Pons (tissue), 1 donor: Measurements from ENCODE around the gene SLC25A23.
"Not testable (repeated sequence)": the region's sequence is repeated elsewhere in the genome, so short reads cannot be mapped to it uniquely, and the experiment has no call there.

Experiments used
- DNase-seq: peaks from one replicate; pipeline ENCODE4 v3.0.0-alpha.2; 2016; ENCODE audit warnings: low spot score

Gene SLC25A23

GRCh38 chr19:6459262-6460098 lies at the start of gene SLC25A23:
SLC25A23 (minus strand) TSS chr19:6459792; CDS start chr19:6459628, 164 bp downstream.
- no peak for DNase-seq

GRCh38 chr19:6508028-6508771 lies 48.6 kb upstream of the SLC25A23 start:
- DNase-seq = not testable (repeated sequence)

- no peak for DNase-seq
Measured at GRCh38 chr19:6503407-6504201, 44.0 kb upstream of the SLC25A23 start.

- peak; percentile 78 for DNase-seq
Measured at GRCh38 chr19:6501740-6502648, 42.4 kb upstream of the SLC25A23 start, which contains the start of gene TUBB4A. TUBB4A (minus strand) TSS chr19:6502309; CDS start chr19:6502212, 97 bp downstream.

- no peak for DNase-seq
Measured at GRCh38 chr19:6500837-6501739, 41.5 kb upstream of the SLC25A23 start.

- no peak for DNase-seq
Measured at GRCh38 chr19:6499052-6499790, 39.6 kb upstream of the SLC25A23 start.

GRCh38 chr19:6498294-6499036 lies 38.9 kb upstream of the SLC25A23 start:
- DNase-seq = no peak

GRCh38 chr19:6495947-6496346 lies 36.4 kb upstream of the SLC25A23 start:
- DNase-seq = no peak

GRCh38 chr19:6494438-6495036 lies 34.9 kb upstream of the SLC25A23 start:
- no peak for DNase-seq

- DNase-seq = no peak
Measured at GRCh38 chr19:6491802-6492592, 32.4 kb upstream of the SLC25A23 start.

- no peak for DNase-seq
Measured at GRCh38 chr19:6490134-6490533, 30.5 kb upstream of the SLC25A23 start.

- DNase-seq = no peak
Measured at GRCh38 chr19:6489278-6490061, 29.9 kb upstream of the SLC25A23 start.

- no peak for DNase-seq
Measured at GRCh38 chr19:6484831-6485230, 25.2 kb upstream of the SLC25A23 start.

- no peak for DNase-seq
Measured at GRCh38 chr19:6484230-6484629, 24.6 kb upstream of the SLC25A23 start.

- DNase-seq = no peak
Measured at GRCh38 chr19:6483235-6483634, 23.6 kb upstream of the SLC25A23 start.

- DNase-seq = no peak
Measured at GRCh38 chr19:6482343-6482686, 22.7 kb upstream of the SLC25A23 start.
